ENCODE measurements around the gene DCAF4L1.

DCAF4L1 gene

DNA sequence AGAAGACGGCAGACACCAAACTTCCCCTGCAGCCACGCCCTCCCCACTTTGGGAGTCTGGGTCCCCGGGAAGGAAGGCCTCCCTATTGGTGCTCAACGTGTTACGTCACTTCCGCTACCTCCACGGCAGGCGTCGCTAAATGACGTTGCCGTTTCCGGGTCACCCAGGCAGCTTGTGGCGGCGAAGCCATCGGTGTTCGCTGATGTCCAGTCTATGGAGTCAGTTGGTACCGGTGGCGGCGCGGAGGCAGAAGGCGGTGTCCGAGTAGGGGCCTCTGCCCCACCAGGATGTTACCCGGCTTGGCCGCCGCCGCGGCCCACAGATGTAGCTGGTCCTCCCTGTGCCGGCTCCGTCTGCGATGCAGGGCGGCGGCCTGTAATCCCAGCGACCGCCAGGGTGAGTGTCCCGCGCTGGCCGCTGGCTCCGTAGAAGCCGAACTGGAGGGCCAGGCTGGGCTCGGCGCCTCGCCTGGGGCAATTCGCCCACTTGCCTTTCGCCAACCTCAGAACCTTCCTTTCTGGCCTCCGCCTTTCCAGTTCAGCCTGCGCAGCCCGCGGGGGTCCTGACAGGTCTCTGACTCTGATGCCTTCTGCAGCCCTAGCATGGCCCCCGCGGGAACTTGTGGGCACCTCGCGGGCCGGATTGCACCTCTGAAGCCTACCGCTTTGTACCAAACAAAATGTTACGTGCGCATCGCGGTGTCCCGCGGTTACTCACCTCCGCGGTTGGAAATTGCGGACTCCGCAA is 9.0 kb downstream of the DCAF4L1 start, which contains the start of gene SLC30A9:
Gene SLC30A9, plus strand, starts transcription at position 166 of the 747 bp plus-strand sequence. Its CDS starts 122 bp downstream, at position 288.
- DNase-seq (ENCODE audit: low read depth): peak; percentile 63

DNA sequence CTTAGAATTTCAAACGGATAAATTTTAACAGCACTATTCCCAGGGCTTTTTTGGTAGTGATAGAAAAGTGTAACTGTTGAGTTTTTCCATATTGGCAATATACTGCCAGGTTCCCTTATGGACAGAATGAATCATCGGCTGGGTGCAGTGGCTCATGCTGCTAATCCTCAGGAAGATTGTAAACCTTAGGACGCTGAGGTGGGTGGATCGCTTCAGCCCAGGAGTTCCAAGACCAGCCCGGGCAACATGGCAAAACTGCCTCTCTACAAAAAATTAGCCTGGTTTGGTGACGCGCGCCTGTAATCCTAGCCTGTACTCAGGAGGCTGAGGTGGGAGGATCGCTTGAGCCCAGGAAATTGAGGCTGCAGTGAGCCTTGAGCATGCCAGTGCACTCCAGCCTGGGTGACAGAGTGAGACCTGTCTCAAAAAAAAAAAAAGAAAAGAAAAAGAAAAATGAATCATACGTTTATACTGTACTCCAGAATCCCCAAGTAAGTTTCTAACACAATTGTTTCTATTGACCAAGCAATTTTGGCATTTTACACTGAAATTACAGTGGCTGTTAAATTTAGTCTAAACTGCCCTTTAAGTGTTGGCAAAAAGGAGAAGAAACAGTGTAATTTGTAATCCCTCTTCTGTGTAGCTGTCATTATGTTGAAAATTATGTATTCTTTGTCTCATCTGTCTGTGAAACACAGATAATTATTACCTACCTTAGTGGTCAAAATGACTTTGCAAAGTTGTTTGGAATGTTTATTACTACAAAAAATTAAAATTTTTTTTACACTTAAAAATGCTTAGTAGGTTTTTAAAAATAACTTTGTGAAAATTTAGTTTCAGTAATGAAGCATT is 10.6 kb downstream of the DCAF4L1 start:
- no peak for DNase-seq (ENCODE audit: low read depth)

DNA sequence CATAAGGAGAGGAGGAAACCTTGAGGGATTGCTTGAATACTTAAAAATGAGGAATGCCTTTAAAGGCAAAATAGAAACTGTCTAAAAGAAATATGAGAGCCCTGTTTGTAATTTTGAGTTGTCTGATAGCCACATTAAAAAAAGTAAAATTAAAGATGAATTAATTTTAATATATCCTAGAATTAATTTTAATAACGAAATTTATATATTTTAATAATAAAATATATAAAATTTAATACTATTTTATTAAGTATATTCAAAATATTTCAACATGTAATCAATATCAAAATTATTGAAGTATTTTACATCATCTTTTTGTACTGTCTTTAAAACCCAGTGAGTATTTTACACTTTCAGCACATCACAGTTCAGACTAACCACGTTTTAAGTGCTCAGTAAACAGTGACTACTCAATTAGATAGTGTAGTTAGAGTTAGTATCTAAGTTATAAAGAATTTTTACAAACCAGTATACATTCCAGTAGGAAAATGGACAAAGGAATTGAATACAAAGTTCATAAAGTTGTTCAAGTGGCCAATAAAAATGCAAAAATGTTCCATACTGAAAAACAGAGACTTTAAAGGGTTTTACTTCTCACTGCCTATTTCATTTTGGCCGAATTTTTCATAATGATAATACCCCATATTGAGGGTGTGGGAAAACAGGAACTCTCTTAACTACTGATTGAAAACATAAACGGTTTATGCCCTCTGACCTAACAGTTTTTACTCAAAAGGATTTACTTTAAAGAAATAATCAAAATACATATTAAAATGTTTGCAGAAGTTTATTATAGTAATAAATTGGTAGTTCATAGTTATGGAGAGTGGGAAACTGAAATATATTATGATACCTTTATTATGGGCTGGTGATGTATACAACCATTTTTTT is 11.7 kb downstream of the DCAF4L1 start:
- DNase-seq (ENCODE audit: low read depth): no peak

GRCh38 chr4:41994461-41994985 is 13.0 kb downstream of the DCAF4L1 start:
- no peak for DNase-seq (ENCODE audit: low read depth)

DNA sequence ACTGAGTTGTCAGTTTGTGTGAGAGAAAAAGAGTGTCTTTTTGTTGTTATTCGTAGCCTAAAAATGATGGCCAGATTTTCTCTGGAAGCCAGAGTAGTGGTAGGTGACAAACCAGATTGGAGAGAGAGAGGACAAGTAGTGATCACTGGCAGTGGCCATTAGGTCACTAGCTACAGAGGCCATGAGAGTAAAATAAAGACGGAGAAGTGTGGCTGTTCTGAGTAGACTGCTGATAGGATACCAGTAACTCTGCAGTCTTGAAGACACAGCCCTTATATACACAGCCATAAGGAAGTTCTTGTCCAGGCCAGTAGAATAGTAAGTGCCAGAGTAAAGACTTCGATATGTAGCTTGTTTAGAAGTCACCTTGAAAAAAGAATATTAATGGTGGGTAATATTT is 16.5 kb downstream of the DCAF4L1 start:
- DNase-seq (ENCODE audit: low read depth): no peak

DNA sequence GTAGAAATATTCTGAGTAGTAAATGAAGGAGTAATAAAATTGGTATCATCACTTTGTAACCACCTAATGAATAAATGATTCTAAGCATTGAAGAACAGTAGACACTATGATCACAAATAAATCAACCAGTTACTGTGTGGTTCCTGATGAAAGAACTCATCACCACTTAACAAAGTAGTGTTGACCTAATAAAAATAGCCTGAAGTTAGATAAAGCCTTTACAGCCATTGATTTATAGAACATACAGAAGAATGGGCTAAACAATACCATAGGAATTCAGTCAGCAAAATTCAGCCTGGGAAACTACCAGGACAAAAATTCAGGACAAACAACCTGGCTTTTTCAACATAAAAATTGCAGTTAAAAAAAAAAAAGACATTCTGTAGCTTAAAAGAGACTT is 17.8 kb downstream of the DCAF4L1 start:
- no peak for DNase-seq (ENCODE audit: low read depth)

GRCh38 chr4:42008011-42008786 is 26.6 kb downstream of the DCAF4L1 start:
- DNase-seq (ENCODE audit: low read depth): no peak

DNA sequence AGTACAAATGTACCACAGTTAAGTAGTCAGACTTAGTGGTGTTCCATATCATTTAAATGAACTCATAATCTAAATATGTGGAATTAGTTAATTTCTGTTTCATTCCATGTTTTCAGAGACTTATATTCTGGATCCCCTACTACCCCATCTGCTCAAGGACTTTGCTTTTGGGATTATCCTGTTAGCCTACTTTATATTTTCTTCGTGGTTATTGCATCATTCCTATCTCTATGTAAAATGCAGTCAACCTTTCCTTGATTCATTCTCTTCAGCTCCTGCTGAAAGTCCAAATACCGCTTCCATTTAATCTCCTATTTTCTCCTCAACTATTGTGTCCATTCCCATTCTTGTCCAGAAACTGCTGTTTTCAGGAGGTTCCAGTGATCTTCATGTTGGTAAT is 33.9 kb downstream of the DCAF4L1 start:
- DNase-seq (ENCODE audit: low read depth): no peak

- no peak for DNase-seq (ENCODE audit: low read depth)
Measured at GRCh38 chr4:42018451-42018850, 36.9 kb downstream of the DCAF4L1 start.

Data from CMK (cell line).